ENCODE data around the gene DLGAP1. TPM values are rescaled to one million over a fixed set of nuclear protein-coding genes. Genes with fewer than 3 reads are reported as not detected.

The DLGAP1 gene
- polyA plus RNA-seq, 1 donor from 2014 or later: 4.5 TPM

GRCh38 chr18:4119813-4120212, 335.3 kb downstream of the DLGAP1 start:
- Histone ChIP-seq H3K27ac (ENCODE audit: low read length) (no peak overlapping the region), H4K20me1 (ENCODE audit: insufficient read depth) (no peaks in the 10 kb centered on the region), H3K79me2 (replicated peaks; ENCODE audit: insufficient read depth, low read length) (no peaks in the 10 kb centered on the region), H3K27me3 (ENCODE audit: insufficient read depth, low read depth, low read length) (no peaks in the 10 kb centered on the region), H3K36me3 (ENCODE audit: insufficient read depth, low read length) (no peaks in the 10 kb centered on the region), H3K9me2 (ENCODE audit: insufficient read depth, low read length) (no peaks in the 10 kb centered on the region), H3K9ac (ENCODE audit: low read length) (no peak overlapping the region), H3K4me2 (ENCODE audit: low read length) (no peak overlapping the region), H3K9me3 (ENCODE audit: low read length) (peaks cover 3% of the 10 kb centered on the region), H3F3A (ENCODE audit: insufficient read depth, low read length, poor library complexity, severe bottlenecking) (no peaks in the 10 kb centered on the region), H3K4me3 (ENCODE audit: low read length) (no peak overlapping the region), H2AFZ (ENCODE audit: low read depth, low read length) (no peak overlapping the region)
- TF ChIP-seq EZH2 (IDR thresholded peaks at IDR 0.05; ENCODE audit: borderline replicate concordance, insufficient read depth, low read length, poor library complexity, severe bottlenecking): no peak
- TF ChIP-seq EP300 (conservative IDR thresholded peaks at IDR 0.05; ENCODE audit: poor library complexity, severe bottlenecking): no peak
- TF ChIP-seq RAD21 (conservative IDR thresholded peaks at IDR 0.05): peak; percentile 63
- no peak for TF ChIP-seq TAF1 (IDR thresholded peaks at IDR 0.05; ENCODE audit: low read depth)
- TF ChIP-seq SMC3 (conservative IDR thresholded peaks at IDR 0.05; ENCODE audit: poor library complexity): peak; percentile 52
- TF ChIP-seq MXI1 (conservative IDR thresholded peaks at IDR 0.05; ENCODE audit: poor library complexity, severe bottlenecking): no peak
- no peak for TF ChIP-seq POLR2AphosphoS5 (IDR thresholded peaks at IDR 0.05)
- no peak for TF ChIP-seq REST (IDR thresholded peaks at IDR 0.05; ENCODE audit: borderline replicate concordance)
- TF ChIP-seq CTCF (IDR thresholded peaks at IDR 0.05; ENCODE audit: poor library complexity, severe bottlenecking): peak; percentile 55

GRCh38 chr18:4119127-4119648, 335.9 kb downstream of the DLGAP1 start:
- no peak overlapping the region for H3K27ac ChIP-seq (ENCODE audit: low read length)
- H3K9me3 ChIP-seq (ENCODE audit: low read length): peaks cover 3% of the 10 kb centered on the region
- no peaks in the 10 kb centered on the region for H3K9me2 ChIP-seq (ENCODE audit: insufficient read depth, low read length)
- H3K27me3 ChIP-seq (ENCODE audit: insufficient read depth, low read depth, low read length): no peaks in the 10 kb centered on the region
- H3K4me3 ChIP-seq (ENCODE audit: low read length): no peak overlapping the region
- no peaks in the 10 kb centered on the region for H3K79me2 ChIP-seq (replicated peaks; ENCODE audit: insufficient read depth, low read length)
- no peak for TF ChIP-seq EZH2 (IDR thresholded peaks at IDR 0.05; ENCODE audit: borderline replicate concordance, insufficient read depth, low read length, poor library complexity, severe bottlenecking)
- no peak for TF ChIP-seq POLR2AphosphoS5 (IDR thresholded peaks at IDR 0.05)
- no peak for TF ChIP-seq TAF1 (IDR thresholded peaks at IDR 0.05; ENCODE audit: low read depth)
- TF ChIP-seq CTCF (IDR thresholded peaks at IDR 0.05; ENCODE audit: poor library complexity, severe bottlenecking): no peak
- no peak for TF ChIP-seq SMC3 (conservative IDR thresholded peaks at IDR 0.05; ENCODE audit: poor library complexity)
- no peak for TF ChIP-seq RAD21 (conservative IDR thresholded peaks at IDR 0.05)
- no peak for TF ChIP-seq MXI1 (conservative IDR thresholded peaks at IDR 0.05; ENCODE audit: poor library complexity, severe bottlenecking)
- TF ChIP-seq REST (IDR thresholded peaks at IDR 0.05; ENCODE audit: borderline replicate concordance): no peak
- no peak for TF ChIP-seq EP300 (conservative IDR thresholded peaks at IDR 0.05; ENCODE audit: poor library complexity, severe bottlenecking)
- H4K20me1 ChIP-seq (ENCODE audit: insufficient read depth): no peaks in the 10 kb centered on the region
- H3F3A ChIP-seq (ENCODE audit: insufficient read depth, low read length, poor library complexity, severe bottlenecking): no peaks in the 10 kb centered on the region
- no peak overlapping the region for H3K9ac ChIP-seq (ENCODE audit: low read length)
- no peak overlapping the region for H2AFZ ChIP-seq (ENCODE audit: low read depth, low read length)
- no peaks in the 10 kb centered on the region for H3K36me3 ChIP-seq (ENCODE audit: insufficient read depth, low read length)
- no peak overlapping the region for H3K4me2 ChIP-seq (ENCODE audit: low read length)

Measured in neural cell (in vitro differentiated cells).